HCT116 (cell line): ENCODE measurements around the gene DIP2C. TPM values are rescaled to one million over a fixed set of nuclear protein-coding genes. Genes with fewer than 3 reads are reported as not detected.

Source experiments
- ATAC-seq: fragments of 200-7000 bp; cut with Tn5 transposase; 2 replicates; pipeline ENCODE4 v1.9.1; 2020; ENCODE audit warnings: mild to moderate bottlenecking, moderate library complexity
- BruUV-seq: library from RNA; stranded (reverse); fragments of 400-500 nt; replicated peaks from 2 replicates; lab custom pipeline; 2021; lab: Mats Ljungman, UMichigan
- CTCF ChIA-PET: fragments of 300-600 bp; sonication (Branson Sonifier 250); formaldehyde crosslinking; loops from one replicate; lab custom pipeline; 2021; ENCODE audit warnings: antibody characterized with exemption; lab: Charles Lee
- POLR2A ChIA-PET: fragments of 300-600, 350-600 bp; sonication (Branson Sonifier 250); formaldehyde crosslinking; loops from one replicate; lab custom pipeline; 2021; ENCODE audit warnings: antibody characterized with exemption; lab: Charles Lee
- RAD21 ChIA-PET, 2 experiments: fragments of 300-600 bp; sonication (Branson Sonifier 250); formaldehyde crosslinking; loops; one replicate each; lab custom pipeline; 2023; ENCODE audit warnings: low total read pairs in 2 of 2; ENCODE audit not compliant: uncharacterized antibody in 2 of 2, unreplicated experiment in 2 of 2, low non-redundant PET in 1 of 2; lab: Charles Lee
- DNase-seq: peaks from one replicate; pipeline ENCODE4 v3.0.0-alpha.2; 2010; ENCODE audit warnings: low read depth, low spot score
- H2AFZ ChIP-seq: fragments of 200-600 bp; shearing (Covaris generic), sonication (generic); 2 replicates; pipeline ENCODE4 v1.6.1; 2017; ENCODE audit warnings: low read depth, mixed run types, mixed read lengths, antibody characterized with exemption, low read length; ENCODE audit not compliant: poor library complexity, severe bottlenecking
- H3K27ac ChIP-seq: 2 replicates; pipeline ENCODE4 v1.5.1; 2012; ENCODE audit warnings: low read depth, low read length
- H3K27me3 ChIP-seq: fragments of 200-600 bp; sonication (generic); 2 replicates; pipeline ENCODE4 v1.6.1; 2016; ENCODE audit warnings: mixed run types, low read length, mixed read lengths; ENCODE audit not compliant: insufficient read depth
- H3K36me3 ChIP-seq, 2 experiments: fragments of 200-500 bp in 1 of 2; fragments of 200-600 bp in 1 of 2; sonication (Bioruptor generic) in 1 of 2; sonication (generic) in 1 of 2; 2 replicates each; pipeline versions ENCODE4 v1.5.1 to v1.6.1; 2014 to 2016; ENCODE audit warnings: low read length in 2 of 2, inconsistent platforms in 1 of 2, mixed read lengths in 1 of 2, mixed run types in 1 of 2; ENCODE audit not compliant: insufficient read depth in 2 of 2, control insufficient read depth in 1 of 2
- H3K4me1 ChIP-seq, 2 experiments: fragments of 200-600 bp in 1 of 2; sonication (generic) in 1 of 2; 2 replicates each; pipeline versions ENCODE4 v1.5.1 to v1.6.1; 2012 to 2017; ENCODE audit warnings: low read length in 2 of 2, inconsistent platforms in 1 of 2, mild to moderate bottlenecking in 1 of 2, mixed read lengths in 1 of 2, mixed run types in 1 of 2, moderate library complexity in 1 of 2; ENCODE audit not compliant: insufficient read depth in 2 of 2, control insufficient read depth in 1 of 2
- H3K4me2 ChIP-seq: fragments of 200-600 bp; sonication (generic); 2 replicates; pipeline ENCODE4 v1.6.1; 2017; ENCODE audit warnings: mixed run types, low read length, mixed read lengths
- H3K4me3 ChIP-seq, 2 experiments: fragments of 200-600 bp in 1 of 2; sonication (generic) in 1 of 2; replicated peaks in 1 of 2; 2 replicates each; pipeline ENCODE4 v1.5.1; 2011 to 2016; ENCODE audit warnings: low read length in 2 of 2, control low read depth in 1 of 2, low read depth in 1 of 2, mild to moderate bottlenecking in 1 of 2, mixed read lengths in 1 of 2, mixed run types in 1 of 2
- H3K79me2 ChIP-seq: fragments of 200-600 bp; sonication (generic); 2 replicates; pipeline ENCODE4 v1.6.1; 2017; ENCODE audit warnings: mild to moderate bottlenecking, mixed run types, low read length, moderate library complexity, mixed read lengths; ENCODE audit not compliant: insufficient read depth
- H3K9ac ChIP-seq: fragments of 200-600 bp; sonication (generic); 2 replicates; pipeline ENCODE4 v1.6.1; 2016; ENCODE audit warnings: low read length, mixed read lengths
- H3K9me2 ChIP-seq: fragments of 200-600 bp; sonication (generic), shearing (Covaris generic); 2 replicates; pipeline ENCODE4 v1.6.1; 2017; ENCODE audit warnings: mixed run types, mild to moderate bottlenecking, moderate library complexity; ENCODE audit not compliant: insufficient read depth
- H3K9me3 ChIP-seq, 2 experiments: fragments of 200-500 bp in 1 of 2; fragments of 200-600 bp in 1 of 2; sonication (Bioruptor generic) in 1 of 2; sonication (generic) in 1 of 2; 2 replicates each; pipeline ENCODE4 v1.6.1; 2014 to 2017; ENCODE audit warnings: low read length in 2 of 2, mixed read lengths in 2 of 2, inconsistent platforms in 1 of 2, low read depth in 1 of 2, mild to moderate bottlenecking in 1 of 2, mixed run types in 1 of 2, moderate library complexity in 1 of 2; ENCODE audit not compliant: control insufficient read depth in 1 of 2, insufficient read depth in 1 of 2
- H4K20me1 ChIP-seq: fragments of 200-600 bp; sonication (generic), shearing (Covaris generic); 2 replicates; pipeline ENCODE4 v1.6.1; 2017; ENCODE audit warnings: mixed run types, mild to moderate bottlenecking, moderate library complexity; ENCODE audit not compliant: insufficient read depth
- CBX3 ChIP-seq: IDR thresholded peaks from 2 replicates; pipeline ENCODE4 v1.6.1; 2012; ENCODE audit warnings: low read depth
- CEBPB ChIP-seq: IDR thresholded peaks from 2 replicates; pipeline ENCODE4 v1.6.1; 2012; ENCODE audit warnings: low read depth
- EGR1 ChIP-seq: IDR thresholded peaks from 2 replicates; pipeline ENCODE4 v1.6.1; 2012; ENCODE audit warnings: low read depth
- EZH2 ChIP-seq: fragments of 200-600 bp; sonication (generic); IDR thresholded peaks from 2 replicates; pipeline ENCODE4 v1.6.1; 2017; ENCODE audit warnings: antibody characterized with exemption, mixed run types
- EZH2phosphoT487 ChIP-seq: fragments of 200-600 bp; IDR thresholded peaks from 2 replicates; pipeline ENCODE4 v1.6.1; 2018; ENCODE audit warnings: antibody characterized with exemption, borderline replicate concordance
- FOSL1 ChIP-seq: IDR thresholded peaks from 2 replicates; pipeline ENCODE4 v1.6.1; 2012; ENCODE audit warnings: low read depth
- JUND ChIP-seq: IDR thresholded peaks from 2 replicates; pipeline ENCODE4 v1.6.1; 2012
- MAX ChIP-seq: IDR thresholded peaks from 2 replicates; pipeline ENCODE4 v1.6.1; 2012
- POLR2A ChIP-seq: IDR thresholded peaks from 2 replicates; pipeline ENCODE4 v1.7.0; 2011; ENCODE audit warnings: borderline replicate concordance; ENCODE audit not compliant: insufficient read depth, insufficient read length; ENCODE audit errors: extremely low read depth
- POLR2AphosphoS5 ChIP-seq: IDR thresholded peaks from 2 replicates; pipeline ENCODE4 v1.6.1; 2011; ENCODE audit warnings: mild to moderate bottlenecking, low read depth, low read length, moderate library complexity
- REST ChIP-seq: IDR thresholded peaks from 2 replicates; pipeline ENCODE4 v1.6.1; 2012; ENCODE audit warnings: low read depth
- SIN3A ChIP-seq: IDR thresholded peaks from 2 replicates; pipeline ENCODE4 v1.6.1; 2012; ENCODE audit warnings: low read depth
- SRF ChIP-seq: IDR thresholded peaks from 2 replicates; pipeline ENCODE4 v1.6.1; 2012; ENCODE audit warnings: low read depth
- YY1 ChIP-seq: IDR thresholded peaks from 2 replicates; pipeline ENCODE4 v1.6.1; 2011; ENCODE audit warnings: low read length, low read depth, moderate library complexity, mild to moderate bottlenecking; ENCODE audit not compliant: insufficient replicate concordance; ENCODE audit errors: extremely low read depth
- ZFX ChIP-seq: fragments of 450-650 bp; IDR thresholded peaks from 2 replicates; pipeline ENCODE4 v1.6.1; 2017
- ZNF274 ChIP-seq: fragments of 200-500 bp; sonication (Bioruptor generic); IDR thresholded peaks from 2 replicates; pipeline ENCODE4 v1.6.1; 2014; ENCODE audit warnings: mild to moderate bottlenecking, low read depth, low read length, inconsistent platforms
- intact Hi-C: fragments of 100-400 bp; cut with micrococcal nuclease; formaldehyde crosslinking; loops from 2 replicates; pipeline ENCODE4 v1.10.0; 2022
- total RNA-seq: library from RNA; stranded (reverse); gene quantifications from one replicate; pipeline ENCODE4 v1.2.1, GENCODE V29; 2021; ENCODE audit not compliant: unreplicated experiment
- TF ChIP-seq, protein P1 (sequence below), 3 experiments: fragments of 200-600 bp in 1 of 3; sonication (generic) in 1 of 3; IDR thresholded peaks in 2 of 3; conservative IDR thresholded peaks in 1 of 3; 2 replicates each; pipeline ENCODE4 v1.5.1; 2012 to 2017; ENCODE audit warnings: low read depth in 2 of 3, low read length in 2 of 3, antibody characterized with exemption in 1 of 3, borderline replicate concordance in 1 of 3, control low read depth in 1 of 3, mild to moderate bottlenecking in 1 of 3, mixed read lengths in 1 of 3, mixed run types in 1 of 3, moderate library complexity in 1 of 3; ENCODE audit not compliant: insufficient read depth in 1 of 3

The DIP2C gene
- total RNA-seq, 1 experiment from 2014 or later = 15.4 TPM

DNA sequence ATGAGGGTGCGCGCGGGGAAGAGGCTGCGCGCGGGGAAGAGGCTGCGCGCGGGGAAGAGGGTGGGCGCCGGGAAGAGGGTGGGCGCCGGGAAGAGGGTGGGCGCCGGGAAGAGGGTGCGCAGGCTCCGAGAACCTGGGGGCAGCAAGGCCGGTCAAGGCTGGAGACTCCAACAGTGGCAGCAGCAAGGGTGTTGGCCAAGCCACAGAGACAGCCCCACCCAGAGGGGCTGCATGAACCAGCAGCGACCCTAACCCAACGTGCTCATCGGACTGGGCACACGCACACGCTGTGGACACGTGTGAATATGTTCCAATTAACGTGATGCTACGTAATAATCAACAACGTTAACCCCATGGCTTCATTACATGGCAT lies 48.8 kb downstream of the DIP2C start:
- Histone ChIP-seq H3K4me3 (no peak overlapping the region), H3K36me3 (no peaks in the 10 kb centered on the region), H3K79me2 (no peaks in the 10 kb centered on the region), H2AFZ (no peak overlapping the region), H3K4me1 (peaks cover 3 to 7% of the 10 kb centered on the region in 2 experiments; a peak in 2 of 4 replicates), H3K4me2 (no peak overlapping the region), H4K20me1 (no peaks in the 10 kb centered on the region), H3K27ac (no peak overlapping the region), H3K9me3 (no peaks in the 10 kb centered on the region), H3K9me2 (no peaks in the 10 kb centered on the region), H3K9ac (no peak overlapping the region), H3K27me3 (no peaks in the 10 kb centered on the region)
- ATAC-seq (no peak), DNase-seq (no peak)
- TF ChIP-seq FOSL1 (no peak), JUND (no peak), ZNF274 (no peak), SIN3A (no peak), EZH2phosphoT487 (no peak), CEBPB (no peak), EZH2 (no peak), MAX (no peak), EGR1 (no peak), SRF (no peak), POLR2A (no peak), CBX3 (no peak), REST (no peak), ZFX (no peak), YY1 (no peak), POLR2AphosphoS5 (no peak)
- TF ChIP-seq, protein P1, sequence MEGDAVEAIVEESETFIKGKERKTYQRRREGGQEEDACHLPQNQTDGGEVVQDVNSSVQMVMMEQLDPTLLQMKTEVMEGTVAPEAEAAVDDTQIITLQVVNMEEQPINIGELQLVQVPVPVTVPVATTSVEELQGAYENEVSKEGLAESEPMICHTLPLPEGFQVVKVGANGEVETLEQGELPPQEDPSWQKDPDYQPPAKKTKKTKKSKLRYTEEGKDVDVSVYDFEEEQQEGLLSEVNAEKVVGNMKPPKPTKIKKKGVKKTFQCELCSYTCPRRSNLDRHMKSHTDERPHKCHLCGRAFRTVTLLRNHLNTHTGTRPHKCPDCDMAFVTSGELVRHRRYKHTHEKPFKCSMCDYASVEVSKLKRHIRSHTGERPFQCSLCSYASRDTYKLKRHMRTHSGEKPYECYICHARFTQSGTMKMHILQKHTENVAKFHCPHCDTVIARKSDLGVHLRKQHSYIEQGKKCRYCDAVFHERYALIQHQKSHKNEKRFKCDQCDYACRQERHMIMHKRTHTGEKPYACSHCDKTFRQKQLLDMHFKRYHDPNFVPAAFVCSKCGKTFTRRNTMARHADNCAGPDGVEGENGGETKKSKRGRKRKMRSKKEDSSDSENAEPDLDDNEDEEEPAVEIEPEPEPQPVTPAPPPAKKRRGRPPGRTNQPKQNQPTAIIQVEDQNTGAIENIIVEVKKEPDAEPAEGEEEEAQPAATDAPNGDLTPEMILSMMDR (IDR thresholded peaks at IDR 0.05 in 2 of 3, conservative IDR thresholded peaks at IDR 0.05 in 1 of 3; ENCODE audit: borderline replicate concordance in 1 of 3, insufficient read depth in 1 of 3, low read depth in 2 of 3, low read length in 2 of 3) = no peak
- RAD21 ChIA-PET = no interaction called here
- BruUV-seq = no TSS peak
- POLR2A ChIA-PET = no interaction called here
- CTCF ChIA-PET = no interaction called here
- intact Hi-C loops = no loop called here
